Breast epithelium (tissue), 3 donors: ENCODE data around the gene IL12RB2.

Source experiments
- CTCF ChIP-seq, 3 donors: fragments of 450-650 bp; IDR thresholded peaks; one replicate each; pipeline ENCODE4 v1.5.1; 2016 to 2017; ENCODE audit warnings: antibody characterized with exemption in 3 of 3, mild to moderate bottlenecking in 3 of 3, moderate library complexity in 3 of 3
- POLR2A ChIP-seq: fragments of 450-650 bp; IDR thresholded peaks from one replicate; pipeline ENCODE4 v1.6.1; 2016; ENCODE audit warnings: antibody characterized with exemption, mild to moderate bottlenecking, moderate library complexity
- POLR2AphosphoS5 ChIP-seq, 3 donors: sonication (generic); formaldehyde crosslinking; IDR thresholded peaks; one replicate each; pipeline ENCODE4 v1.6.1; 2017; ENCODE audit warnings: antibody characterized with exemption in 3 of 3

DNA sequence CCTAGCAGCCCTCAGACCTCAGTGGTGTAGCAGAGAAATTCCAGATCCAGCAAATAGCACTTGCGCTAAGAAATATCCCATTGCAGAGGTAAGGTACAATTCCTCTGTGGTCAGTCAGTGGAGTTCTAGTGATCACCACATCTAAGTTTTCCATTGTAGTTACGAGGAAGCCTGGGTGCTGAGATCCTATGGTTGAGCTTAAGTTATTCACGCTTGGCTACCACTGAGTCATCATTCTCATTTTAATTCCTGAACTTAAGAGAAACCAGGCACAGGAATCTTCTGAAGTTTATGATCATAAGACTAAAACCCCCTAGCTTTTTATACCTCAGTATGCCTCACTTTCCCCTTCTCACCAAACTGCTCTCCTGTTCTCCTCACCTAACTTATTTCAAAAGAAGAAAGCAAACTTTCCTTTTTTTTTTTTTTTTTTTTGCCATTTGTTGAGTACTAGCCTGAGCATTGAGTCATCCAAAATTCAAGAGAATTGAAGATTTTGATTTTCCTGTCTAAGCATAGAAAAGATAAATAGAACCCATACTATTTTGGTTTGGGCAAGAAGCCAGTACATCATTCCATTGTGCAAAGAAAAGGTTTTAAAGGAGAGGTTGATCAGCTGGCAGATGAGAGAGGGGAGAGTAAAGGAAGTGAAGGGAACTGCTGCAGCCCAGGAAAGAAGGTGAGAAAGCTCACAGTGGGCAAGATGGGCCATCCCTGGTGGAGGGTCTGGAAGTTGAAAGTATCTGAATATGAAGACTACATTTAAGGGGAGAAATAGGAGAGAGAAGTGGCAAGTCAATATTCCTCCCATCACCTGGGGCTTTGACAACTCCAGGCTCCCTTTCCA lies 82.6 kb downstream of the IL12RB2 start:
- no peak for TF ChIP-seq POLR2AphosphoS5 (IDR thresholded peaks at IDR 0.05)
- TF ChIP-seq CTCF (IDR thresholded peaks at IDR 0.05) = no peak
- TF ChIP-seq POLR2A = no peak
